H1 (cell line): ENCODE results near the gene KHSRP. TPM values are rescaled to one million over a fixed set of nuclear protein-coding genes. Genes with fewer than 3 reads are reported as not detected.

Source experiments
- CHD7 ChIP-seq: fragments of 300-600 bp; sonication (generic); IDR thresholded peaks from 2 replicates; pipeline ENCODE4 v1.7.1; 2012; ENCODE audit warnings: low read length, moderate library complexity, mild to moderate bottlenecking, inconsistent platforms; ENCODE audit not compliant: insufficient replicate concordance
- POLR2A ChIP-seq, 2 experiments: IDR thresholded peaks; 1 replicate in 1 of 2; 2 replicates in 1 of 2; pipeline ENCODE4 v1.6.1; 2011; ENCODE audit warnings: low read depth in 2 of 2, low read length in 2 of 2, mild to moderate bottlenecking in 2 of 2; ENCODE audit errors: control extremely low read depth in 1 of 2
- polyA plus RNA-seq, 7 experiments: library from polyadenylated mRNA; depleted of rRNA in 3 of 7; stranded (reverse) in 5 of 7; unstranded in 2 of 7; fragments of >200 nt in 5 of 7; fragments of 200-250 nt in 2 of 7; gene quantifications; 1 replicate in 5 of 7; 2 replicates in 1 of 7; 4 replicates in 1 of 7; pipeline versions ENCODE4 v1.2.1 to v1.2.3, GENCODE V29; 2011 to 2013; ENCODE audit warnings: missing spikeins in 2 of 7, mixed read lengths in 2 of 7
- total RNA-seq: library from RNA; stranded (reverse); fragmentation: NEBNext Ultra II Directional; extraction: Animal tissue kit (Norgen Biotek cat#: 25700); gene quantifications from 2 replicates; pipeline ENCODE4 v1.2.1, GENCODE V29; 2021

KHSRP gene
- total and polyA plus RNA-seq, 2 of the 8 experiments (the other 6 are each of a cell fraction or from before 2014, with no cell fraction given), result 143 to 573 TPM

- no peak for TF ChIP-seq CHD7
- TF ChIP-seq POLR2A (IDR thresholded peaks at IDR 0.05; ENCODE audit: control extremely low read depth in 1 of 2, low read depth in 2 of 2, low read length in 2 of 2), result no peak
These were observed 10.6 kb downstream of the KHSRP start (continued) for GRCh38 chr19:6413721-6414643.
